HCT116 (cell line): Measurements from ENCODE around the gene SELENOH.

Experiments used
- CTCF ChIP-seq, 3 experiments: fragments of 200-600 bp in 1 of 3; sonication (generic) in 1 of 3; IDR thresholded peaks in 2 of 3; conservative IDR thresholded peaks in 1 of 3; 2 replicates each; pipeline ENCODE4 v1.5.1; 2012 to 2017; ENCODE audit warnings: low read depth in 2 of 3, low read length in 2 of 3, antibody characterized with exemption in 1 of 3, borderline replicate concordance in 1 of 3, control low read depth in 1 of 3, mild to moderate bottlenecking in 1 of 3, mixed read lengths in 1 of 3, mixed run types in 1 of 3, moderate library complexity in 1 of 3; ENCODE audit not compliant: insufficient read depth in 1 of 3
- MAX ChIP-seq: IDR thresholded peaks from 2 replicates; pipeline ENCODE4 v1.6.1; 2012

- no peak for TF ChIP-seq MAX
- TF ChIP-seq CTCF (IDR thresholded peaks at IDR 0.05 in 2 of 3, conservative IDR thresholded peaks at IDR 0.05 in 1 of 3; ENCODE audit: borderline replicate concordance in 1 of 3, insufficient read depth in 1 of 3, low read depth in 2 of 3, low read length in 2 of 3): no peak
Measured at GRCh38 chr11:57744357-57744756, 3.1 kb downstream of the SELENOH start.
